IMR-90 (cell line): ENCODE results near the gene RAD51B. TPM values are rescaled to one million over a fixed set of nuclear protein-coding genes. Genes with fewer than 3 reads are reported as not detected.

Experiments used
- ATAC-seq: fragments of 200-7000 bp; cut with Tn5 transposase; 2 replicates; pipeline ENCODE4 v1.9.1; 2020; ENCODE audit warnings: low read depth, mild to moderate bottlenecking, moderate library complexity
- BruUV-seq: library from RNA; stranded (reverse); fragments of 400-500 nt; replicated peaks from 2 replicates; lab custom pipeline; 2021; lab: Mats Ljungman, UMichigan
- CTCF ChIA-PET: fragments of 300-600 bp; formaldehyde crosslinking; extraction: SDS; loops from one replicate; lab custom pipeline; 2021; ENCODE audit warnings: antibody characterized with exemption; lab: Yijun Ruan, JAX
- POLR2A ChIA-PET: fragments of 300-600 bp; sonication (Branson Sonifier 250); formaldehyde crosslinking; loops from one replicate; lab custom pipeline; 2022; ENCODE audit warnings: antibody characterized with exemption; ENCODE audit not compliant: unreplicated experiment; lab: Charles Lee
- DNase-seq: peaks from one replicate; pipeline ENCODE4 v3.0.0; 2013
- H2AFZ ChIP-seq: replicated peaks from 2 replicates; pipeline ENCODE3; 2013; ENCODE audit warnings: low read length, mild to moderate bottlenecking; ENCODE audit not compliant: poor library complexity
- H2AK5ac ChIP-seq: 2 replicates; pipeline ENCODE4 v1.6.1; 2013; ENCODE audit warnings: low read depth, low read length, inconsistent platforms
- H2AK9ac ChIP-seq: replicated peaks from 2 replicates; pipeline ENCODE3; 2013; ENCODE audit warnings: mild to moderate bottlenecking, low read depth, low read length, moderate library complexity; ENCODE audit not compliant: poor library complexity
- H2BK120ac ChIP-seq: 2 replicates; pipeline ENCODE4 v1.6.1; 2013; ENCODE audit warnings: low read depth, low read length, inconsistent platforms
- H2BK15ac ChIP-seq: 3 replicates; pipeline ENCODE4 v1.6.1; 2013; ENCODE audit warnings: low read depth, low read length, inconsistent platforms
- H2BK20ac ChIP-seq: 2 replicates; pipeline ENCODE4 v1.6.1; 2013; ENCODE audit warnings: low read depth, mild to moderate bottlenecking, inconsistent platforms, low read length, moderate library complexity
- H2BK5ac ChIP-seq: 2 replicates; pipeline ENCODE4 v1.6.1; 2013; ENCODE audit warnings: mild to moderate bottlenecking, low read depth, low read length, inconsistent platforms; ENCODE audit not compliant: poor library complexity, severe bottlenecking
- H3K14ac ChIP-seq: replicated peaks from 2 replicates; pipeline ENCODE4 v1.6.1; 2013; ENCODE audit warnings: low read depth, low read length, inconsistent platforms
- H3K18ac ChIP-seq: 2 replicates; pipeline ENCODE4 v1.6.1; 2013; ENCODE audit warnings: low read depth, low read length, control low read depth
- H3K23ac ChIP-seq: 2 replicates; pipeline ENCODE4 v1.6.1; 2013; ENCODE audit warnings: low read depth, low read length, inconsistent platforms
- H3K27ac ChIP-seq: 2 replicates; pipeline ENCODE4 v1.5.1; 2013; ENCODE audit warnings: mild to moderate bottlenecking, control low read depth, low read length; ENCODE audit not compliant: insufficient read depth
- H3K27me3 ChIP-seq: 2 replicates; pipeline ENCODE4 v1.6.1; 2013; ENCODE audit warnings: low read length; ENCODE audit not compliant: control insufficient read depth, insufficient read depth
- H3K36me3 ChIP-seq: 2 replicates; pipeline ENCODE4 v1.6.1; 2013; ENCODE audit warnings: low read length, mixed read lengths; ENCODE audit not compliant: control insufficient read depth, insufficient read depth
- H3K4ac ChIP-seq: 2 replicates; pipeline ENCODE4 v1.6.1; 2013; ENCODE audit warnings: low read depth, low read length, inconsistent platforms
- H3K4me1 ChIP-seq: 2 replicates; pipeline ENCODE4 v1.6.1; 2013; ENCODE audit warnings: low read length, mixed read lengths; ENCODE audit not compliant: control insufficient read depth, insufficient read depth
- H3K4me2 ChIP-seq: 2 replicates; pipeline ENCODE4 v1.6.1; 2013; ENCODE audit warnings: low read depth, mild to moderate bottlenecking, control low read depth, low read length, moderate library complexity
- H3K4me3 ChIP-seq: 2 replicates; pipeline ENCODE4 v1.5.1; 2013; ENCODE audit warnings: low read depth, mild to moderate bottlenecking, control low read depth, low read length, moderate library complexity; ENCODE audit not compliant: insufficient read depth
- H3K56ac ChIP-seq: 2 replicates; pipeline ENCODE4 v1.6.1; 2013; ENCODE audit warnings: low read length, inconsistent platforms; ENCODE audit not compliant: insufficient read depth; ENCODE audit errors: extremely low read depth
- H3K79me1 ChIP-seq, 2 experiments: 2 replicates each; pipeline ENCODE4 v1.6.1; 2013; ENCODE audit warnings: low read length in 2 of 2, inconsistent platforms in 1 of 2, low read depth in 1 of 2
- H3K9ac ChIP-seq: 2 replicates; pipeline ENCODE4 v1.6.1; 2013; ENCODE audit warnings: low read depth, low read length, control low read depth
- H3K9me1 ChIP-seq: 2 replicates; pipeline ENCODE4 v1.6.1; 2013; ENCODE audit warnings: low read length, inconsistent platforms; ENCODE audit not compliant: insufficient read depth
- H3K9me3 ChIP-seq: 2 replicates; pipeline ENCODE4 v1.6.1; 2013; ENCODE audit warnings: low read length; ENCODE audit not compliant: control insufficient read depth, insufficient read depth
- H4K20me1 ChIP-seq: 2 replicates; pipeline ENCODE4 v1.6.1; 2013; ENCODE audit warnings: low read length, inconsistent platforms; ENCODE audit not compliant: insufficient read depth
- H4K5ac ChIP-seq: 2 replicates; pipeline ENCODE4 v1.6.1; 2013; ENCODE audit warnings: mild to moderate bottlenecking, low read depth, low read length, control low read depth
- H4K8ac ChIP-seq, 2 experiments: 2 replicates each; pipeline ENCODE4 v1.6.1; 2013; ENCODE audit warnings: low read depth in 2 of 2, low read length in 2 of 2, control low read depth in 1 of 2, inconsistent platforms in 1 of 2
- H4K91ac ChIP-seq: 2 replicates; pipeline ENCODE4 v1.6.1; 2013; ENCODE audit warnings: low read depth, low read length, inconsistent platforms; ENCODE audit not compliant: insufficient read depth
- BHLHE40 ChIP-seq: fragments of 150-350 bp; IDR thresholded peaks from 2 replicates; pipeline ENCODE4 v1.6.1; 2016; ENCODE audit warnings: mild to moderate bottlenecking, low read depth, low read length
- ELK1 ChIP-seq: fragments of 150-350 bp; IDR thresholded peaks from 2 replicates; pipeline ENCODE4 v1.6.1; 2016; ENCODE audit warnings: low read depth, mild to moderate bottlenecking, low read length, moderate library complexity, borderline replicate concordance
- FOS ChIP-seq: fragments of 150-350 bp; IDR thresholded peaks from 2 replicates; pipeline ENCODE4 v1.6.1; 2016; ENCODE audit warnings: low read depth, low read length
- MXI1 ChIP-seq: IDR thresholded peaks from 2 replicates; pipeline ENCODE4 v1.6.1; 2012; ENCODE audit warnings: low read depth, mild to moderate bottlenecking, low read length, moderate library complexity, borderline replicate concordance
- RAD21 ChIP-seq: IDR thresholded peaks from 2 replicates; pipeline ENCODE4 v1.6.1; 2012; ENCODE audit warnings: low read length, improper control_type of control experiment
- RFX5 ChIP-seq: IDR thresholded peaks from 2 replicates; pipeline ENCODE4 v1.8.0; 2012; ENCODE audit warnings: low read depth, mild to moderate bottlenecking, low read length, moderate library complexity
- WGBS, 2 experiments: methylation state at CpG; one replicate each; pipeline versions ENCODE4 v1.1.5 to v1.1.7; 2013; ENCODE audit warnings: missing lambda C conversion rate in 2 of 2; ENCODE audit not compliant: insufficient read length in 1 of 2; ENCODE audit errors: extremely low coverage in 2 of 2; 5-methylcytosine and 5-hydroxymethylcytosine counted together
- dilution Hi-C: fragments of 300-500 bp; cut with HindIII; formaldehyde crosslinking; loops from one replicate; pipeline ENCODE4 v1.14.3; 2018; ENCODE audit warnings: low sequenced_read_pairs; ENCODE audit not compliant: unreplicated experiment
- in situ Hi-C: fragments of 300-500 bp; cut with MboI; formaldehyde crosslinking; loops from 3 replicates; pipeline ENCODE4 v1.14.3; 2019; ENCODE audit warnings: low sequenced_read_pairs, inconsistent platforms, mixed read lengths
- intact Hi-C: fragments of 100-400 bp; cut with micrococcal nuclease; formaldehyde crosslinking; loops from 2 replicates; pipeline ENCODE4 v1.10.0; 2022
- polyA plus RNA-seq, 3 experiments: library from polyadenylated mRNA; depleted of rRNA; stranded (reverse); fragments of >200 nt; gene quantifications; 2 replicates each; pipeline ENCODE4 v1.2.3, GENCODE V29; 2012; ENCODE audit warnings: low replicate concordance in 1 of 3
- total RNA-seq: library from RNA; depleted of rRNA; stranded (reverse); fragments of >200 nt; gene quantifications from 2 replicates; pipeline ENCODE4 v1.2.3, GENCODE V29; 2012

Gene RAD51B
- total and polyA plus RNA-seq, 2 of the 4 experiments (the other 2 are of a cell fraction), result 5.1 to 18.8 TPM

DNA sequence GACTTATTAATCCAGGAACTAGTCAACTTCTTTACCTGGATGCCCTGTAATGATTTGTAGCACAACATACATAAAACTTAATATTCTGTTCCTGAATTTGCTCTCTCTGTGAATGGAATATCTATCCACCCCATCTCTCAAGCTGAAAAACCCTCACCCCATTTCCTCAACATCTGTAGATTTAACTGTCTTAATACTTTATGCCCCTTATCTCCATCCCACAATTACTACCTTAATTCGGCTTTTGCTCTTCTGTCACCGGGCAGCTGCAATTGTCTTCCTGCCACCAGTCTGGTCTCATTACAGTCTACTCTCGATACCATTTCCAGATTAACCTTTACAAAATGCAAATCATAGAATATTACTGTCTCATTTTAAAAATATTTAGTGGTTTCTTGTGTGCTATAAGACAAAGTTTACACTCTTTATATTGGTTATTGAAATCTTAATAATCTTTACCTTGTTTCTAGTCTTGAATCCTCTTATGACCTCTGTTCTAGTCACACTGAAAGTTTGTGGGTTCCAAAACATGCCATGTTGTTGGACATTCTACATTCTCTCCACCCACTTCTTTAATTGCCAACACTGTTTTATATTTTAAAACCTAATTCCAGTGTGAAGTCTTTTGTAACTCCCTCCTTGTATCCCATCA, 347.3 kb downstream of the RAD51B start:
- CTCF ChIA-PET, result no interaction called here
- H3K56ac ChIP-seq, result no peak overlapping the region

More for the DNA sequence above, 347.3 kb downstream of the RAD51B start:
- Histone ChIP-seq H3K4me3 (no peak overlapping the region), H3K27ac (no peak overlapping the region), H3K27me3 (no peaks in the 10 kb centered on the region), H3K36me3 (no peaks in the 10 kb centered on the region), H3K18ac (no peak overlapping the region), H3K9me1 (no peaks in the 10 kb centered on the region), H3K79me1 (no peaks in the 10 kb centered on the region), H2AFZ (no peak overlapping the region), H4K20me1 (no peaks in the 10 kb centered on the region), H4K8ac (no peak overlapping the region), H3K9ac (no peak overlapping the region), H2BK15ac (no peak overlapping the region; the same call in 2 of the 3 replicates), H2BK5ac (no peak overlapping the region), H2AK9ac (no peak overlapping the region), H4K91ac (no peak overlapping the region), H2AK5ac (no peak overlapping the region), H3K4ac (no peak overlapping the region), H2BK20ac (no peak overlapping the region), H3K14ac (no peak overlapping the region), H3K23ac (no peak overlapping the region), H3K9me3 (no peaks in the 10 kb centered on the region), H4K5ac (no peak overlapping the region), H3K4me2 (no peak overlapping the region), H2BK120ac (no peak overlapping the region), H3K4me1 (peaks cover 2% of the 10 kb centered on the region; the same call in 1 of the 2 replicates)
- no peak for ATAC-seq
- DNase-seq, result no peak
- intact Hi-C loops (loop anchor here (2.0 kb wide), 1 partner anchor 18 kb away; no protein-coding TSS in a partner anchor), in situ Hi-C loops (no loop called here), dilution Hi-C loops (no loop called here)
- POLR2A ChIA-PET, result no interaction called here
- TF ChIP-seq BHLHE40, result no peak
- TF ChIP-seq RFX5, result no peak
- no peak for TF ChIP-seq FOS
- no peak for TF ChIP-seq RAD21
- TF ChIP-seq ELK1, result no peak
- TF ChIP-seq MXI1, result no peak
- no TSS peak for BruUV-seq
- 100% methylated on average over 2 of the region's 3 CpGs; no CpG with 5 or more reads in 1 of the 2 experiments for WGBS, 2 experiments
